ENCODE data around the gene LTK. TPM values are rescaled to one million over a fixed set of nuclear protein-coding genes. Genes with fewer than 3 reads are reported as not detected.

LTK gene
- total RNA-seq, 4 donors from 2014 or later: 13.8 to 39.0 (median 26.3) TPM; not detected in 1

DNA sequence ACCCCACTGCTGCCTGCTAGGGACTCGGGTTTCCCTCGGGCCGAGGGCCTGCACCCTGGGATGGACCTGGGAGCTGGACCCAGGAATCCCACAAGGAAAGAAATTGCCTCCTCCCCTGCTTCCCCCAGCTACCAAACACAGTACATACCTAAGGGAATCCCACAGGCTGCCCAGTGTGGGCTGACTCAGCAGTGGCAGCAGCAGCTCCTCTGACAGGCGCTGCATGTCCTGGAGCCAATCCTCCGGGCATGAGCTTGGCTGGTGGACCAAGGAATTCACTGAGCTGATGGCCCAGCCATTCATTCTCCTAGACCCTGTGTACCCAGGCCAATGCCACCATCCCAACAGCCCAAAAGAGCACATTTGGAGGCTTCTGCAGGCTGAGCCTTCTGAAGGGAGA is 9.5 kb upstream of the LTK start:
- H3K9me3 ChIP-seq: no peaks in the 10 kb centered on the region
- no peak overlapping the region for H3K4me3 ChIP-seq
- peaks cover 0 to 51% (median 0%) of the 10 kb centered on the region in 3 donors for H3K36me3 ChIP-seq
- no peak overlapping the region for H3K27ac ChIP-seq
- no peak for DNase-seq
- no peaks in the 10 kb centered on the region for H3K27me3 ChIP-seq
- TF ChIP-seq POLR2A (IDR thresholded peaks at IDR 0.05): no peak
- TF ChIP-seq, protein P1, sequence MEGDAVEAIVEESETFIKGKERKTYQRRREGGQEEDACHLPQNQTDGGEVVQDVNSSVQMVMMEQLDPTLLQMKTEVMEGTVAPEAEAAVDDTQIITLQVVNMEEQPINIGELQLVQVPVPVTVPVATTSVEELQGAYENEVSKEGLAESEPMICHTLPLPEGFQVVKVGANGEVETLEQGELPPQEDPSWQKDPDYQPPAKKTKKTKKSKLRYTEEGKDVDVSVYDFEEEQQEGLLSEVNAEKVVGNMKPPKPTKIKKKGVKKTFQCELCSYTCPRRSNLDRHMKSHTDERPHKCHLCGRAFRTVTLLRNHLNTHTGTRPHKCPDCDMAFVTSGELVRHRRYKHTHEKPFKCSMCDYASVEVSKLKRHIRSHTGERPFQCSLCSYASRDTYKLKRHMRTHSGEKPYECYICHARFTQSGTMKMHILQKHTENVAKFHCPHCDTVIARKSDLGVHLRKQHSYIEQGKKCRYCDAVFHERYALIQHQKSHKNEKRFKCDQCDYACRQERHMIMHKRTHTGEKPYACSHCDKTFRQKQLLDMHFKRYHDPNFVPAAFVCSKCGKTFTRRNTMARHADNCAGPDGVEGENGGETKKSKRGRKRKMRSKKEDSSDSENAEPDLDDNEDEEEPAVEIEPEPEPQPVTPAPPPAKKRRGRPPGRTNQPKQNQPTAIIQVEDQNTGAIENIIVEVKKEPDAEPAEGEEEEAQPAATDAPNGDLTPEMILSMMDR (IDR thresholded peaks at IDR 0.05): no peak
- H3K4me1 ChIP-seq: no peaks in the 10 kb centered on the region

DNA sequence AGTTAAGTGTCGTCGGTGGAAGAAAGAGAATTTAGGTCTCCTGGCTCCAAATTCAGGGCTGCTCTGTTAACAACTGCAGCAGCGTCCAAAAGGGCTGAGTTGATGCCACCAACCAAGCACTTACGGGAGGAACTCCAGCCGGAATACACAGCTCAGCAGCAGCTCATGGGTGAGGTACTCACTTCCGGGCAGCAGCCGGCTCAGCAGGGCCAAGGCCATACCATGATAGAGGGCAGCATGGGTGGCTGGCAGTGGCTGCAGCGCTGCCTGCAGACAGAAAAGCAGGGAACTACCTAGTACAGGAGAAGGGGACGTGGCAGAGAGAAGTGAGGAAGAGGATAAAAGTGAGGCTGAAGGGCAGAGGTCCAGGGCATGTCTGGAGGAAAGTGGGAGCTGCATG is 8.0 kb upstream of the LTK start:
- no peak overlapping the region for H3K27ac ChIP-seq
- TF ChIP-seq, protein P1 (IDR thresholded peaks at IDR 0.05): no peak
- no peak for TF ChIP-seq POLR2A (IDR thresholded peaks at IDR 0.05)
- H3K27me3 ChIP-seq: no peaks in the 10 kb centered on the region
- H3K9me3 ChIP-seq: no peaks in the 10 kb centered on the region
- peaks cover 0 to 36% (median 0%) of the 10 kb centered on the region in 3 donors for H3K36me3 ChIP-seq
- H3K4me3 ChIP-seq: no peak overlapping the region
- DNase-seq: no peak
- no peaks in the 10 kb centered on the region for H3K4me1 ChIP-seq

DNA sequence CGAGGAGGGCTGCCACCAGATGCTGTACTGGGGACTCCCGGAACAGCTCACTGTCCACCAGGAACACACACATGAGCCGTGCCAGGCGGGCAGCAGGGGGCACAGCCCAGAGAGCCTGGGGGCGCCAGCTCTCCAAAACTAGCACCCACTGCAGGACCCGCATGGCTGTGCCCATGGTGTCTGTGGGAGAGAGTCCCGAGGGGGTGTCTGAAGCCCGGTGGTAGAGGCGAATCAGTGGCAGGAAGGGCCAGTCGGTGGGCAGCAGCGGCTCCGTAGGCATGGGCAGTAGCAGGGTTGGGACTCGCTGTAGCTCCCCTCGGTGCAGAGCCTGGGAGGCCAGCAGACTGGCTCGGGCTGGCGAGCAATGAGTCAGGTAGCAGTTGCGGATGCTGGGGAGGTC is 7.0 kb upstream of the LTK start:
- H3K9me3 ChIP-seq: no peaks in the 10 kb centered on the region
- no peak overlapping the region for H3K27ac ChIP-seq
- TF ChIP-seq, protein P1 (IDR thresholded peaks at IDR 0.05): no peak
- TF ChIP-seq POLR2A (IDR thresholded peaks at IDR 0.05): no peak
- peaks cover 0 to 28% (median 0%) of the 10 kb centered on the region in 3 donors for H3K36me3 ChIP-seq
- no peaks in the 10 kb centered on the region for H3K27me3 ChIP-seq
- DNase-seq: no peak
- no peaks in the 10 kb centered on the region for H3K4me1 ChIP-seq
- no peak overlapping the region for H3K4me3 ChIP-seq

DNA sequence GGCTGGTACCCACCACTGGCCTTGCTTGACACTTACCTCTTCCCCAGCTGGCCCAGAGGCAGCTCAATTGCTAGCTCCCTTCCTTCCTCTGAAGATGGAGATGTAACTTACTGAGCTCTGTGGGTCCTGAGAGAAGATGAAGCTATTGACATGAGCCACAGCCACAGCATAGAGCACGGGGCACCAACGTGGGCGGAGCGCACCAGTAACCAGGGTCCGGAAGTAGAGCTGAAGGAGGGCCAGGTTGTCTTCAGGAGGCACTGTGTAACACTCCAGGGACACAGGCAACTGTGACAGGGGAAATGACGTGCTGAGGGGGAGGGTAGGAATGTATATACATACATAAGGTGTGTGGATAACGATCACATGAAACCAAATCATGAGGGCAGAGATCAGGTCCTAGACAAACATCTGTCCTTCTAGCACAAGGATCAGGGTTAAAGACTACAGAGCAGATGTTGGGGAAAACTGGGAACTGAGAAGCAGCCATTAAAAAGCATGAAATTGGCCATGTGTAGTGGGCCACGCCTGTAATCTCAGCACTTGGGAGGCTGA is 4.3 kb upstream of the LTK start:
- TF ChIP-seq POLR2A (IDR thresholded peaks at IDR 0.05): no peak
- TF ChIP-seq, protein P1 (IDR thresholded peaks at IDR 0.05): no peak
- peaks cover 0 to 14% (median 6%) of the 10 kb centered on the region in 4 donors for H3K4me1 ChIP-seq
- no peaks in the 10 kb centered on the region for H3K9me3 ChIP-seq
- no peak for DNase-seq
- no peak overlapping the region for H3K4me3 ChIP-seq
- H3K36me3 ChIP-seq: peaks cover 0 to 13% (median 0%) of the 10 kb centered on the region in 3 donors
- no peak overlapping the region for H3K27ac ChIP-seq
- no peaks in the 10 kb centered on the region for H3K27me3 ChIP-seq

DNA sequence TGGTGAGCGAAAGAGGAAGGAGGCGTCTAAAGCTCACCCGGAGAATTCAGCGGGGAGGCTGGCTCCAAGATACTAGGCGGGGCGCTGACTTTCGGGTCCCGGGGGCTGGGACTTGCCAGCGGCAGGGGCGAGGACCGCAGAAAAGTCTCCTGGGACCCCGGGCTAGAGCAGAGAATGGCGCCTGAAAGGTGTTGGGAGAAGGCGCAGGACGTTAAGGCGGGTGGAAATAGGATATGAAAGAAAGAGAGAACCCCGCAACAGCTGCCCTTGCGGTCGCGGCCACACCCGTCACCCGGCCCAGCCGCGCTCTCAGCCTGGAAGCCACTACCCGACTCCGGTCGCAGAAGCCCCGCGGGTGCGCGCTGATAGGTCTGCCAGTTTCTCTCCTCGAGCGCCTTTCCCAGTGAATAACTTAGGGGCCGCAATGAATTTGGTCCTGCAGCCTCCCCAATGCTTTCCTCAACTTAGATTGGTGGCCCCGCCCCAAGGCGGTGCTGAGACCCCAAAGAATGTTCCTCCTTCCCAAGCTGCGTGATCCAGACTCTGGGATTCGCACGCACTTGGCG is 604 bp downstream of the LTK start:
- peak; percentile 35 to 74 (median 67) for DNase-seq
- Histone ChIP-seq H3K4me1 (peaks cover 0 to 35% (median 21%) of the 10 kb centered on the region in 4 donors), H3K27ac (peak overlapping the region in 3 of 4 donors; percentile 27 to 64 (median 63)), H3K9me3 (no peaks in the 10 kb centered on the region), H3K36me3 (no peaks in the 10 kb centered on the region), H3K27me3 (peaks cover 0 to 13% of the 10 kb centered on the region in 2 donors), H3K4me3 (peak overlapping the region; percentile 16 to 62 (median 53))
- TF ChIP-seq, protein P1 (IDR thresholded peaks at IDR 0.05): peak in 1 of 6 experiments; percentile 1
- TF ChIP-seq POLR2A (IDR thresholded peaks at IDR 0.05): no peak
